CD14-positive monocyte (primary cell): ENCODE data around the gene HPCAL4. TPM values are rescaled to one million over a fixed set of nuclear protein-coding genes. Genes with fewer than 3 reads are reported as not detected.

Experiments
- DNase-seq, 3 donors: peaks; one replicate each; pipeline ENCODE4 v3.0.0-alpha.2; 2011 to 2022
- H2AFZ ChIP-seq: 2 replicates; pipeline ENCODE4 v1.6.0; 2012; ENCODE audit warnings: mild to moderate bottlenecking, low read depth, low read length, inconsistent platforms; ENCODE audit not compliant: insufficient read depth, poor library complexity, severe bottlenecking
- H3K27ac ChIP-seq, 2 donors: 1 replicate in 1 of 2; 2 replicates in 1 of 2; pipeline ENCODE4 v1.5.1; 2012 to 2013; ENCODE audit warnings: low read length in 2 of 2, control low read depth in 1 of 2, inconsistent platforms in 1 of 2, low read depth in 1 of 2, mild to moderate bottlenecking in 1 of 2
- H3K27me3 ChIP-seq, 2 donors: one replicate each; pipeline versions ENCODE4 v1.6.0 to v1.6.1; 2011 to 2013; ENCODE audit warnings: low read length in 2 of 2; ENCODE audit not compliant: control insufficient read depth in 2 of 2, insufficient read depth in 2 of 2
- H3K36me3 ChIP-seq, 2 donors: replicated peaks in 1 of 2; 1 replicate in 1 of 2; 2 replicates in 1 of 2; pipeline versions ENCODE4 v1.5.1 to v1.6.1; 2012 to 2013; ENCODE audit warnings: low read length in 2 of 2, control low read depth in 1 of 2, inconsistent platforms in 1 of 2, mild to moderate bottlenecking in 1 of 2; ENCODE audit not compliant: insufficient read depth in 2 of 2, control insufficient read depth in 1 of 2
- H3K4me1 ChIP-seq, 2 donors: 1 replicate in 1 of 2; 2 replicates in 1 of 2; pipeline versions ENCODE4 v1.5.1 to v1.6.1; 2012 to 2013; ENCODE audit warnings: low read length in 2 of 2, control low read depth in 1 of 2, inconsistent platforms in 1 of 2, mild to moderate bottlenecking in 1 of 2, moderate library complexity in 1 of 2; ENCODE audit not compliant: insufficient read depth in 2 of 2, control insufficient read depth in 1 of 2
- H3K4me2 ChIP-seq: replicated peaks from 2 replicates; pipeline ENCODE3; 2012; ENCODE audit warnings: low read length, moderate library complexity, mild to moderate bottlenecking; ENCODE audit not compliant: poor library complexity, severe bottlenecking; ENCODE audit errors: extremely low read depth
- H3K4me3 ChIP-seq, 3 experiments: fragments of 200-600 bp in 1 of 3; sonication (generic) in 1 of 3; replicated peaks in 1 of 3; 1 replicate in 2 of 3; 2 replicates in 1 of 3; pipeline ENCODE4 v1.5.1; 2011 to 2013; ENCODE audit warnings: low read length in 3 of 3, mild to moderate bottlenecking in 3 of 3, control low read depth in 2 of 3, low read depth in 2 of 3, inconsistent platforms in 1 of 3, moderate library complexity in 1 of 3
- H3K79me2 ChIP-seq: 2 replicates; pipeline ENCODE4 v1.6.0; 2012; ENCODE audit warnings: mild to moderate bottlenecking, control low read depth, inconsistent platforms, low read length, moderate library complexity; ENCODE audit not compliant: insufficient read depth
- H3K9ac ChIP-seq: 2 replicates; pipeline ENCODE4 v1.6.0; 2017; ENCODE audit warnings: low read length, mild to moderate bottlenecking; ENCODE audit not compliant: insufficient read depth, poor library complexity, severe bottlenecking
- H3K9me3 ChIP-seq, 2 donors: replicated peaks in 1 of 2; 1 replicate in 1 of 2; 2 replicates in 1 of 2; pipeline versions ENCODE4 v1.5.1 to v1.6.1; 2012 to 2013; ENCODE audit warnings: low read length in 2 of 2, control low read depth in 1 of 2; ENCODE audit not compliant: control insufficient read depth in 1 of 2, insufficient read depth in 1 of 2
- H4K20me1 ChIP-seq: 2 replicates; pipeline ENCODE4 v1.6.0; 2012; ENCODE audit warnings: mild to moderate bottlenecking, low read length, control low read depth, moderate library complexity; ENCODE audit not compliant: insufficient read depth
- H3K27ac Mint-ChIP-seq, 7 donors: one replicate each; pipeline ENCODE4 v1.8.0; 2020; ENCODE audit warnings: mild to moderate bottlenecking in 7 of 7, mixed read lengths in 7 of 7, moderate library complexity in 6 of 7, inconsistent platforms in 2 of 7
- H3K27me3 Mint-ChIP-seq, 3 donors: one replicate each; pipeline ENCODE4 v1.8.0; 2021 to 2022; ENCODE audit warnings: low read depth in 3 of 3, mild to moderate bottlenecking in 3 of 3, mixed read lengths in 3 of 3, moderate library complexity in 3 of 3, inconsistent platforms in 1 of 3
- H3K36me3 Mint-ChIP-seq, 2 donors: one replicate each; pipeline ENCODE4 v1.8.0; 2020; ENCODE audit warnings: mixed read lengths in 2 of 2, inconsistent platforms in 1 of 2, mild to moderate bottlenecking in 1 of 2
- H3K4me1 Mint-ChIP-seq: one replicate; pipeline ENCODE4 v1.8.0; 2020; ENCODE audit warnings: mild to moderate bottlenecking, mixed read lengths
- H3K4me3 Mint-ChIP-seq, 2 donors: one replicate each; pipeline ENCODE4 v1.8.0; 2020; ENCODE audit warnings: mild to moderate bottlenecking in 2 of 2, mixed read lengths in 2 of 2, moderate library complexity in 1 of 2
- H3K9me3 Mint-ChIP-seq, 7 donors: one replicate each; pipeline ENCODE4 v1.8.0; 2020 to 2022; ENCODE audit warnings: mixed read lengths in 7 of 7, mild to moderate bottlenecking in 6 of 7, moderate library complexity in 6 of 7, inconsistent platforms in 2 of 7
- WGBS: methylation state at CpG from one replicate; pipeline ENCODE4 v1.1.5; 2013; ENCODE audit warnings: missing lambda C conversion rate; ENCODE audit not compliant: insufficient coverage; 5-methylcytosine and 5-hydroxymethylcytosine counted together
- intact Hi-C, 2 donors: fragments of 100-400 bp; cut with micrococcal nuclease; formaldehyde crosslinking; loops; one replicate each; pipeline versions ENCODE4 v1.15.0 to v1.15.1; 2023
- polyA plus RNA-seq, 3 donors: library from polyadenylated mRNA; depleted of rRNA in 1 of 3; unstranded in 2 of 3; stranded (reverse) in 1 of 3; fragments of 300-500 nt in 2 of 3; fragments of >200 nt in 1 of 3; fragmentation: Illumina TruSeq in 2 of 3; gene quantifications; 1 replicate in 2 of 3; 2 replicates in 1 of 3; pipeline ENCODE4 v1.2.3, GENCODE V29; 2012 to 2021
- TF ChIP-seq, protein P1 (sequence below): fragments of 200-600 bp; IDR thresholded peaks from one replicate; pipeline ENCODE4 v1.8.0; 2022; ENCODE audit warnings: antibody characterized with exemption, mild to moderate bottlenecking

The HPCAL4 gene
- polyA plus RNA-seq, 3 donors, result 0.03 to 0.05 TPM; not detected in 1

DNA sequence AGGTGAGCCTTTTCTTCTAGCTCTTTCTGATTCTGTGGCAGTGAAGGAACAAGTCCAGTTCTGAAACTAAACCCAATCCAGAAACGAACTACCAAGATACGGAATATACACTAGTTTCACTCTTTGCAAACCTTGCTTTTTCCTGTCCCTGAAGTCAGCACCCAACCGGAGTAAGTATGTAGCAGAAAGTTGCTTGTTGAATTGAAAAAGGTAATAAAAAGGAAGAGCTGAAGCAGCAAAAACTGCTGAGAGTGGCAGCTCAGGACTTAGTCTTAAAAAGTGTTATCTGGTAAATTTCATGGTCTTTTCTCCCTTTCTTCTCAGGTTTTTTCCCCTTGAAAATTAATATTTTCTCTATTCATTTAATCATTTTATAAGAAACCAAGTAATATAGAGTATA is 9.9 kb downstream of the HPCAL4 start:
- peaks cover 36 to 56% of the 10 kb centered on the region in 2 donors for H3K27me3 ChIP-seq
- H4K20me1 ChIP-seq, result no peaks in the 10 kb centered on the region
- Mint-ChIP-seq H3K36me3 (peaks cover 0 to 6% of the 10 kb centered on the region in 2 donors), H3K4me1 (peaks cover 8% of the 10 kb centered on the region), H3K4me3 (peak overlapping the region in 1 of 2 donors; percentile 43), H3K27ac (no peak overlapping the region), H3K27me3 (peaks cover 54 to 62% (median 58%) of the 10 kb centered on the region in 3 donors), H3K9me3 (peaks cover 0 to 15% (median 8%) of the 10 kb centered on the region in 7 donors)
- H3K4me2 ChIP-seq, result no peak overlapping the region
- H3K9me3 ChIP-seq, result no peaks in the 10 kb centered on the region
- H3K9ac ChIP-seq, result no peak overlapping the region
- no peaks in the 10 kb centered on the region for H3K36me3 ChIP-seq
- H3K79me2 ChIP-seq, result no peaks in the 10 kb centered on the region
- H2AFZ ChIP-seq, result no peak overlapping the region
- TF ChIP-seq, protein P1, sequence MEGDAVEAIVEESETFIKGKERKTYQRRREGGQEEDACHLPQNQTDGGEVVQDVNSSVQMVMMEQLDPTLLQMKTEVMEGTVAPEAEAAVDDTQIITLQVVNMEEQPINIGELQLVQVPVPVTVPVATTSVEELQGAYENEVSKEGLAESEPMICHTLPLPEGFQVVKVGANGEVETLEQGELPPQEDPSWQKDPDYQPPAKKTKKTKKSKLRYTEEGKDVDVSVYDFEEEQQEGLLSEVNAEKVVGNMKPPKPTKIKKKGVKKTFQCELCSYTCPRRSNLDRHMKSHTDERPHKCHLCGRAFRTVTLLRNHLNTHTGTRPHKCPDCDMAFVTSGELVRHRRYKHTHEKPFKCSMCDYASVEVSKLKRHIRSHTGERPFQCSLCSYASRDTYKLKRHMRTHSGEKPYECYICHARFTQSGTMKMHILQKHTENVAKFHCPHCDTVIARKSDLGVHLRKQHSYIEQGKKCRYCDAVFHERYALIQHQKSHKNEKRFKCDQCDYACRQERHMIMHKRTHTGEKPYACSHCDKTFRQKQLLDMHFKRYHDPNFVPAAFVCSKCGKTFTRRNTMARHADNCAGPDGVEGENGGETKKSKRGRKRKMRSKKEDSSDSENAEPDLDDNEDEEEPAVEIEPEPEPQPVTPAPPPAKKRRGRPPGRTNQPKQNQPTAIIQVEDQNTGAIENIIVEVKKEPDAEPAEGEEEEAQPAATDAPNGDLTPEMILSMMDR, result no peak
- H3K4me1 ChIP-seq, result no peaks in the 10 kb centered on the region
- intact Hi-C loops, result no loop called here
- WGBS, result no CpG with 5 or more reads among the region's 3 CpGs
- H3K27ac ChIP-seq, result no peak overlapping the region
- no peak overlapping the region for H3K4me3 ChIP-seq
- DNase-seq, result no peak

DNA sequence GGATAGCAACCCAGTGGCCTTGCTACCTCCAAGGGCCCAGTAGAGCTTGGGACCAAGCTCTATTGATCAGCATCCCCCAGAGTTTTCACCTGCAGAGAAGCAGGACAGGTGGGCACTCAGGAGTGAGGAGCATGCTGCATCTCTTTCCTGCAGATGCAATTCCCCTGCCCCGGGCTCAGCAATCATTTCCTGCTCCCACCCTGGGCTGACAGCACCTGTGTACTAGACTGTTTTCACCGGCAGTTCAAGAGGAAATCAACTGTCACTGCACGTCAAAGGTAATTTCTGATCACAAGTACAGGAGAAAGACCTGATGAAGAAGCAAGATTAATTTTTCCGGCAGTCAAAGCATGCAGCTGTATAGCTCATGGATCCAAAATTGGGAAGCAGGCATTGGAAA is 10.5 kb downstream of the HPCAL4 start:
- intact Hi-C loops, result no loop called here
- TF ChIP-seq, protein P1, result no peak
- no peak overlapping the region for H3K4me3 ChIP-seq

More for the DNA sequence above, 10.5 kb downstream of the HPCAL4 start:
- H3K4me3 Mint-ChIP-seq, result no peak overlapping the region
- Histone ChIP-seq H3K27me3 (peaks cover 36 to 56% of the 10 kb centered on the region in 2 donors), H3K9ac (no peak overlapping the region), H3K79me2 (no peaks in the 10 kb centered on the region), H2AFZ (no peak overlapping the region), H3K4me1 (no peaks in the 10 kb centered on the region), H3K27ac (no peak overlapping the region), H3K4me2 (no peak overlapping the region), H3K36me3 (no peaks in the 10 kb centered on the region), H3K9me3 (no peaks in the 10 kb centered on the region), H4K20me1 (no peaks in the 10 kb centered on the region)
- WGBS, result 50% methylated on average over 4 of the region's 4 CpGs
- peaks cover 8% of the 10 kb centered on the region for H3K4me1 Mint-ChIP-seq
- peaks cover 52 to 57% (median 57%) of the 10 kb centered on the region in 3 donors for H3K27me3 Mint-ChIP-seq
- H3K9me3 Mint-ChIP-seq, result peaks cover 0 to 13% (median 8%) of the 10 kb centered on the region in 7 donors
- peaks cover 0 to 6% of the 10 kb centered on the region in 2 donors for H3K36me3 Mint-ChIP-seq
- no peak overlapping the region for H3K27ac Mint-ChIP-seq
- no peak for DNase-seq
